GM19035 (cell line): Measurements from ENCODE around the gene CAMK2N1.
"Not testable (repeated sequence)": the region's sequence is repeated elsewhere in the genome, so short reads cannot be mapped to it uniquely, and the experiment has no call there.

Experiments used
- ATAC-seq: cut with Tn5 transposase; IDR thresholded peaks from one replicate; pipeline ENCODE4 v1.9.1; 2021; ENCODE audit not compliant: unreplicated experiment

Gene CAMK2N1

DNA sequence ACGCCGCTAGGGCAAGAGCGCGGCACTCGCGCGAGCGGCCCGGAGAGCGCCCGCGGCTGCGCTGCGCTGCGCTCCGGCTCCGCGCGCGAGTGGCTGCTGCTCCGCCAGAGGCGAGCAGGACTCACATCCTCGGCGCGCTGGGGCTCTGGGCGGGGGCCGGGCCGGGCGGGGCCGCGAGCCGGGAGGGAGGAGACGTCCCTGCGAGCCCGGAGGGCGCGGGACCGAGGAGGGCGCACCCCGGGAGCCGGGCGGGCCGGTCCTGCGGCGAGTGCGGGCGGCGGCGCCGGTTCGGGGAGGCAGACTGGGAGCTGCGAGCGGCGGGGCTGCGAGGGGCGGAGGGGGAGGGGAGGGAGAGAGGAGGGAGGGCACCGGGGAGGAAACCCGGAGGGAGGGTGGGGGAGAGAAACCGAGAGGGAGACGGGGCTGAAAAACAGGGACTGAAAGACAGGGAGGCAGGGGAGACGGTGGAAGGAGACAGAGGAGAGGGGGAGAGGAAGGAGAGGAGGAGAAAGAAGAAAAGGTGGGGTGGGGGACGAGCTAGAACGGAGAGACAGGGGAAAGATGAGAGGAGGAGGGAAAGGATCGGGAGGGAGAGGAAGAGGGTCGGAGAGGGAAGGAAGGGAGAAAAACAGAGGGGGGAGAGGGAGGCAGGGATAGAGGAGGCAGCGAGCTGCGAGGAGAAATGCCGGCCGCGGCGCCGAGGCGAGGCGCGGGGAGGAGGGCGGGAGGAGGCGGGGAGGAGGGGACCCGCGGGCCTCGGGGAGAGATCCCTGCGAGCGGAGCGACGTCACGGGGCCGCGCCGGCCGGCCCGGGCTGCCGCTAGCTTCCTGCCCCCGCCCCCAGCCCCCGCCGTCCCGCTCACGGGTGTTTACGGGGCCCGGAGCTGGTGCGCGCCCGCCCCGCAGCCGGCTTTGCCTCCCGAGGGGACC is at the start of gene CAMK2N1:
CAMK2N1 (minus strand) TSS at position 684 of the 930 bp plus-strand sequence. CDS start 831 bp downstream, outside the sequence.
- ATAC-seq, result no peak

DNA sequence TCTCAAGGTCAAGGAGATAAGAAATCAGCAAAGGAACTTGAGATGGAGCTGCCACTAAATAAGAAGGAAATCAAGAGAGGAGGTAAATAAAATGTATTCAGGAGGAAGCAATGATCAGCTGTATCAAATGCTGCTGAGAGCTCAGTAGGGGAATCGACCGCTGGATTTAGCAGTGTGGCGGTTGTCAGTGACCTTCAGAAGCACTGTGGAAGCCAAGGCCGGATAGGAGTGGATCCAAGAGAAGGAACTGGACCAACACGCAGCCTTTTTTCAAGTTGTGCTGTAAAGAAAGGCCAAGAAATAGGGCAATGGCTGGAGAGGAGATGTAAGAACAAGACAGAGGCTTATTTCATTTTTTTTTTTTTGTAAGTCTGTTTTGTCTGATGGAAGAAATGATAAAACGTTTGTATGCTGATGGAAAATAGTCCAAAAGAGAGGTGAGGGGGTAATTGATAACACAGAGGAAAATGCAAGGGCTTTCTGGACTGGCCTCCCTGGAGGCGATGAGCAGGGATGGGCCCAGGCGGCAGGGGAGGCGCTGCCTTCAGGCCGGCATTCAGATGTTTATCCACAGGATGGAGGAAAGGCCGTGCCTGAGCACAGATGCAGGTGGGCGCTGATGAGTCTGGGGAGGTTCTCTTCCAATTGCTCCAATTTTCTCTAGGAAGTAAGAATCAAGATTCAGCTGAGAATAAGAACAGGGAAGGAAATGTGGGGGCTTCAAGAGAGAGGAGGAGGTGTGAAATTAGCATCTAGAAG is 48.8 kb upstream of the CAMK2N1 start:
- ATAC-seq, result no peak

DNA sequence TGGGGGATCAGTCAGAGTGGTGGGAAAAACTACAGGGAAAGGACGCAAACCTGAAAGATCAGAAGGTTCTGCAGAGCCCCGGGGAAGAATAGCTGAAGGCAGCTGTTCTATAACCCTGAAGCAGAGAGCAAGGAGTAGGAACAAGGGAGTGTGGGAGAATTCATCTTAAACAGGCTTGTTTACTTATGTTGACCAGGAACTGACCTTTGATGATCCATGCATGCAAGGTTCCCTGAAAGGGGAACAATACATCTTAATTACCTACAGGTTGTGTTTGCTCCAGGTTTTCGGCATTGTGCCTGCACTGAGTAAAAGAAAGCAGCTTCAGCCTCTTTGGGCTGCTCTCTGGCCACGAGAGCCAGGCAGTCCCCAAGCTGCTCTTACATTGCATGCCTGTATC is 47.6 kb upstream of the CAMK2N1 start:
- no peak for ATAC-seq

DNA sequence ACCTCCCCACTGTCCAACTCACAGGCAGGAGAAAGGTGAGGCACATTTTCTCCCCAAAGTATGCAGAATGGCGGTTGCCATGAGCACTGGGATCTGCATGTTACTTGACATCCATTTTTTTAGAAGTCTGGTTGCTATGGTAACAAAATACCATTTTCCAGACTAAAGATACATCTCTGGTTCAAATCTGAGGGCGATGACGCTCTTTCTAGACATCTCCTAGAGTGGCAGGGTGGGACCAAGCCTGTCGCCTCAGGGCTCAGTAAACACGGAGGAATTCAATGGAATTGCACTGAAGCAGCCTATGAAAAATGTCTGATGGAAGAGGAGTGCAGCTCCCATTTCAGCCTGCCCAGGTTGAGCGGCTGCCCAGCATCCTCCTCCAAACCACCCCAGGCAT is 44.9 kb upstream of the CAMK2N1 start:
- ATAC-seq, result no peak

DNA sequence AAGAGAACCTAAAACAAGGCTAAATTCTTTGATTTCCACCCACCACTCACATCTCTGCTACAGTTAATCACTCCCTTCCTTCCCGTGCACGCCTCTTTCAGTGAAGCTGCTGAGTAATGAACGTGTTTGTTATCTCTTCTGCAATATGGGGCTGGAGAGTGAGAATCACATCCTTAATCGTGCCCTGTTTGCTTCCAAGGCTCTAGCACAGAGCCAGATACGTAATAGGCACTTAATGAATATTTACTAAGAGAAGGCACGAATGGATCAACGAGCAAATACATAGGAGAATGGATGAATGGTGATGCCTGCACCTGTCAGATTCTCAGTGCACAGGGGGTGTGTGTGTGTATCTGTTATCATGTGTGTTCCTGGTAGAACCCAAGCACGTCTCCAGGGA is 44.3 kb upstream of the CAMK2N1 start:
- no peak for ATAC-seq

DNA sequence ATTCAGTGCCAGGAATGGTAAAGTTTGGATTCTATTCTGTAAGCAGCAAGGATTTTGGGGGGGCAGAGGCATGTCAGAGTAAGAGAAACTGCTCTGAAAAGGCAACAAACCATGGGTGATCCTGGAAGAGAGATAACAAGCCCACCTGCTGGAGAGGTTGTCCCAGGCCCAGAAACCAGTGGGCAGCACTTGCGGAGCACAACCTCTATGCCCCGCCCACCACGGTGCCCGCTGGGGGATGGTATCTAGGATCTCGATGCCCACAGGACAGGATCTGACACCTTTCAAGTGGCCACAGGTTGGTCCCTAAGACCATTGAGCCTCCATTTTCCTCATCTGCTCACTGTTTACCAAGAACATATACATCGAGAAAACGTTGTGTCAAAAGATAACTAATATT is 42.2 kb upstream of the CAMK2N1 start:
- ATAC-seq, result no peak

DNA sequence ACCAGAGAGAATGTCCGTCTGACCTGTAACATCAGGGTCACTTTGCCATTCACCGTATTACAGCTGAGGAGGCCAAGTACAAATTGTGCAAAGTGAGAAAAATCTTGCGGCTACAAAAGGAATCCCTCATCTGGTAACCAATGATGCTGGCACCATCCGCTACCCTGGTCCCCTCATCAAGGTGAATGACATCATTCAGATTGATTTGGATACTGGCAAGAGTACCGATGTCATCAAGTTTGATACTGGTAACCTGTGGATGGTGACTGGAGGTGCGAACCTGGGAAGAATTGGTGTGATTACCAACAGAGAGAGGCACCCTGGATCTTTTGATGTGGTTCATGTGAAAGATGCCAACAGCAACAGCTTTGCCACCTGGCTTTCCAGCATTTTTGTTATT is 40.3 kb upstream of the CAMK2N1 start:
- ATAC-seq, result no peak

DNA sequence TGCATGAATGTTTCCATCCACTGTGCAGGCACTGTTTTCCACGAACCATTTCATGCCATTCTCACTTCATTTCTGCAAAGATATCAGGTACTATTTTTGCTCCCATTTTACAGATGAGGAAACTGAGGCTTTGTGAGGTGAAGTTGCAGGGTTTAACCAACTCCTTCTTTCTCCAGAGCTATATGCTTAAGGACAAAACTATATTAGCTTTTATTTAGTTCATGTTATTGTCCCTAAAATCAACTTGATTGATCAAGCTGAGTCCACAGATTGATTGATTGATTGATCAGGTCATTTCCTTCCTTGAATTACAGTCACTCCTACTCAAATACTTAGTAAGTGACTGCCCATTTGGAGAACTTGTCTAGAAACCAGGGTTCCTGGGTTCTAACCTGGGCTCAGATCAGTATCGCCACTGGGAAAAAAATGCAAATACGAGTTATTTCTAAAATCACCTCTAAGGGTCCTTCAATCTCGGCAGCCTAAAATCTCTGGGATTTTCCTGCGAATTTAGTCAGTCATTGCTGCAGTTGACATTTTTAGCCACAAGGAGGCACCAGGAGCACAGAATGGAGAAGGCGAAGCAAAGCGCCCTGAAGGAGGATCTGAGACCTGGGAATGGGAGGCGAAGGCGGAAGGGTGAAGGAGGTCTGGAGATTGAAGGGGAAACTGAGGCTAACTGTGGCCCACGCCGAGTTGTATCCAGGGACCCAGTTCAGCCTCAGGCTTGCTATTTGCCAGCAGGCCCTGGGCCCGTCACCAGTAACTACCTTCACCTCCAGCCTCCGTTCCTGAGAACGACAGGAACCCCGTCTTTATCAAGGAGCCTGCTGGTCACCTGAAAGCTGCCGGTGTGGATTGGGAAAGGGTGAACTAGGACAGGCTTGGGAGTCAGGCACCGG is 36.2 kb upstream of the CAMK2N1 start:
- no peak for ATAC-seq

DNA sequence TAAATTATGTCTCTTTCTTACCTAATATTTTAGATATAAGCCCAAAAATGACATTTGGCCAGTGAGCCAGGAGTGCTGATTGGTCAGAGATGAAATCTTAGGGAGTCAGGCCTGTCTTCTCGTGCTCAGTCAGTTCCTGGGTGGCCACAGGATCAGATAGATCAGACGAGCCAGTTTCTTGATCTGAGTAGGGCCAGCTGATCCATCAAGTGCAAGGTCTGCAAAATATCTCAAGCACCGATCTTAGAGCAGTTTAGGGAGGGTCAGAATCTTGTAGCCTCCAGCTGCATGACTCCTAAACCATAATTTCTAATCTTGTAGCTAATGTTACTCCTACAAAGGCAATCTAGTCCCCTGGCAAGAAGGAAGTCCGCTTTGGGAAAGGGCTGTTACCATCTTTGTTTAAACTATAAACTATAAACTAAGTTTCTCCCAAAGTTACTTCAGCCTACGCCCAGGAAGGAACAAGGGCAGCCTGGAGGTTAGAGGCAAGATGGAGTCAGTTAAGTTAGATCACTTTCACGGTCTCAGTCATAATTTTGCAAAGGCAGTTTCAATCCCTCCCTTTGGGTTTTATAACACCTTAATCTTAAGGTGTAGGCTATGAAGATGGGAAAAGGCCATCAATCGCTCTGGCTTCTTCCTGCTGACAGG is 33.7 kb upstream of the CAMK2N1 start:
- not testable (repeated sequence) for ATAC-seq

DNA sequence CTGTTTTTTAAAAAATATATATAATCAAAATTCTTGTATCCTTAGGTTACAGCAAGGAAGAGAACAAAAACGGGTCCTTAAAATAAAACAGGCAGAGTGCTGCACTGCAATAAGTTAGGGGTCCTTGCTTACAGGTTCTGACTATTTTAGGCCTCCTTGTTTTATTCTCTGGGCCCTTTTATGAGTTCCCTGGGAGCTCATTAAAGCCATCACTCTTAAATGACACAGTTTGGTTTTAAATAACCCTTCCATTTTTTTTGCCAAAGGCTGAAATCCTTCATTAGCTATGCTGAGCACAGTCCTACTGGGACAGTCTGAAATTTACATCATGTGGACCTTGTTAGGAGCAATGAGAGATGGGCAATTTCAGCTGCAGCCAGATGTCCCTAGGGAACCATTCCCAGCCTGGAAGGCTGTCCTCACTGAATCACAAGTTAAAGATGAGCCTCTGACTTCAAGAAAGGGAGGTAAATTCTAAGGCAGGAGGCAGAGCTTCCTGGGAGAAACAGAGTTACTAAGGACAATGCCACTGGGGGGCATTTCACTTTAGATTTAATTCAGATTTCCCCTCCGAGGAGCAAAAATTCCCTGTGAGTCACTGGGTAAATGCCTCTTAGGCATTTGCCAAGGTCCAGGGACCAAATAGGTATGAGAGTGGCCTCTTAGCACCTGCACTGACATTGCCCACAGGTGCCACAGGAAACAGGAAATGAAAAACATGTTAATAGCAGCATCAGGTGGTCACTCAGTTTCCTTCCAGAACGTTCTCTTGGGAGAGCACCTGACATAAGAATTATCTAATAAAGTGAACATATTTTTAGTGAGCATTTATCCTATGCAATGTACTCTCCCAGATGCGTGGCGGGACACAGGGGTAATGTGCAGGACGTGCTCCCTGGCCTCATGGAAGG is 25.8 kb upstream of the CAMK2N1 start:
- ATAC-seq, result no peak

DNA sequence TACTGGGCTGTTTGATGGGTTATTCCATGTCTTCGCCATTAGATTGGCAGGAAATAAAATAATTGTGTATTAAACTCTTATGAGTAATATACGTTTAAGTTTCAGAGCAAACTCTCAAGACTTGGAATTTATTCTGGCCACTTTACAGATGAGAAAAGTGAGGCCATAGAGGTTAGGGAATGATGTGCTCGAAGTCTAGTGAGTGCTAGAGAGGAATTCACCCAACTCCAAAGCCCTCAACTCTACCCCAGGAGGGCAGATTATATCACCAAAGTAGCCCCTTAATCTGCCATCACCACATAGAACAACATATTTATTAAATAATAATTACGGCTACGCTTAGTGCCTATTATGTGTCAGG is 22.4 kb upstream of the CAMK2N1 start:
- no peak for ATAC-seq

DNA sequence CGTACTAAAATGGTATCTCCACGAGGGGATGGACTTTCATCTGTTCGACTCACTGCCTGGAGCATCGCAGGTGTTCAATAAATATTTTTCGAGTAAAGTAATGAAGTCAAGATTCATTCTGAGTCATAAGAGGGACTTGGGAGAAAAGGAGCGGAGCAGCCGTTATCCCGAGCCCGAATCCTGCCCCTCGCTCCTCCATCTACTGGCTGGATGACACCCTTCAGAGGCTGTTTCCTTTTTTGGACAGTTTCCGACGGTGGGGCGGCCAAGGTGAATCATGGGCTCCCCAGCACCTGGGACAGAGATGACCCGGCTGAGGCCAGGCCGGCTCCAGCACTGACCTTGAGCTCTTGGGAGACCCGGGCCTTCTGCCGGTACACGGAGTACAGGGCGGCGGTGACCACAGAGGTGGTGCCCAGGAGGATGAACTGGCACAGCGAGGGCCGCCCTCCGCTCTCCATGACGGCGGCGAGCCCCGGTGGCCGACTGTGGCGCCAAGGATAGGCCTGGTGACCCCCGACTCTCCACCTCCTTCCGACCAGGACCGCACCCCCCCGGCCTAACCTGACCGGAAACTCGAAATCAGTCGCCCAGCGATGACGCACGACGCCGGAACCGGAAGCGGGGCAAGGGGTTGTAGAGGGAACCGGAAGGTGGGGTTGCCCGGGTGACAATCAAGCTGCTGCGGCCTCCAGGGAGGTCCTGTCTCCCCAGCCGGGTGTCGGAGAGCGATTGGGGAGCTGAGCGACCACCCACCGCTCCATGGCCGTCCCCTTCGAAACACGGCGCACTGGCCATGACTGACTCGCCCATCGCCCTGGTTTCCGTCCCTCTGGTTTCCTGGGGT is 21.8 kb upstream of the CAMK2N1 start, which contains the start of gene MUL1:
MUL1 (minus strand) TSS at position 588 of the 847 bp plus-strand sequence; CDS start at position 461, 127 bp downstream.
- peak; percentile 93 for ATAC-seq

DNA sequence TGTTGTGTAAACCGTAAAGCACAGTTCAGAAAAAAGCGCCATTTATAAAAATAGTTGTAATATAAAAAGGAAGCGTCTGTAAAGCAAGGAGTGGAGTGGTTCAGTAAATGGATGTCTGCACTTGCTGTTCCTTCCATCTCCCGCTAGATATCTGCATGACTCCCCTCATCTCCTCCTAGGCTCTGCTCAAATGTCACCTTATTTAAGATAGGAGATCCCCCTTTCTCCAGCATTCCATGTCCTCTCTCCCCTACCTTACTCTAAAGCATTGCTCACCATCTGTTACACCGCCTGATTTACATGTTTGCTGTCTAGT is 21.2 kb upstream of the CAMK2N1 start:
- peak; percentile 14 for ATAC-seq

DNA sequence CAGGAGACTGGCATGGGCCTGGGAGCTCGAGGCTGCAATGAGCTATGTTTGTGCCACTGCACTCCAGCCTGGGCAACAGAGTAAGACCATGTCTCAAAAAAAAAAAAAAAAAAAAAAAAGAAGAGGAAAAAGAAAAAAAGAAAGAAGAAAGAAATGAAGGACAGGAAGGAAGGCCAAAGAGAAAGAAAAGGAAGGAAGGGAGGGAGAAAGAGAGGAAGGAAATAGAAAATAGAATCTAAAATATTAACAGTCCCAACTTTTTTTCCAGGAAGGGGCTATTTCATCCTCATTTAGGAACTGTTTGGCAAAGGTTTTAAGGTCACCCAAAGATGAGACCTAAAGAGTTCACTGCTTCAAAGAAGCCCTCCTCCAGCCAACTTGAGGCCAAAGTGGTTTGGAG is 19.5 kb upstream of the CAMK2N1 start:
- no peak for ATAC-seq

DNA sequence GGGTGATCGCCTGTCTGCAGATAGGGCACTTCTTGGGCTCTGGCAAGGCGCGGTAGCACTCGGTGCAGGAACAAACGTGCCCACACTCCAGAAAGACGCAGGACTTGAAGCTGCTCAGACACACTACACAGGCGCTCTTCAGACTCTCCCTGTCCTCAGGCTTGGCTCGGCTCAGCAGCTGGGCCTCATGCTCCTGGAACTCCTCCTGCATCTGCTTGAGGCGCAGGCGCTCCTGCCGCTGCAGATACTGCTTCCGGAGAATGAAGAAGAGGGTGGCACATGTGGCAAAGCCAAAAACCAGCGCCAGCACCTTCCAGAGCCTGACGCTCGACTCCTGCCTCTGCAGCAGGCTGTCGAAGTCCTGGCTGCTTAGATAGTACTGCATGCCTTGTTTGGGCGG is 14.7 kb upstream of the CAMK2N1 start:
- ATAC-seq, result no peak

DNA sequence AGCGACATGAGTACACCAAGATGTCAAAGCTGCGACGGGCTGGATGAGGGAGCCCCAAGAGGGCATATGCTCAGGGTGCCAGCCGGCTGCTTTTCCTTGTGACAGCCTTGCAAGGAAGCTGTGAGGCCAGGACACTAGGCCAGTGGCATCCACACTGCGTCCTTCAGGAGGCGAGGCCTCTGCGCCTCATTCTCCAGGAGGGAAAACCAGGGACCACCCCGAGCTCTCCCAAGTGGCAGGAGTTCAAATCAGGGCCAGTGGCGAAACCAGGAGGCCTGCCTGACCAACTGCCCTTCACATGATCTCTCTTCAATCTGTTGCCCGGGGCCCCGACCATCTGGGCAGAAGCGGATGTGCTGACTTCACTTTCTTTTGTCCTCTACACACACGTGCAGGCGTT is 13.7 kb upstream of the CAMK2N1 start:
- no peak for ATAC-seq

DNA sequence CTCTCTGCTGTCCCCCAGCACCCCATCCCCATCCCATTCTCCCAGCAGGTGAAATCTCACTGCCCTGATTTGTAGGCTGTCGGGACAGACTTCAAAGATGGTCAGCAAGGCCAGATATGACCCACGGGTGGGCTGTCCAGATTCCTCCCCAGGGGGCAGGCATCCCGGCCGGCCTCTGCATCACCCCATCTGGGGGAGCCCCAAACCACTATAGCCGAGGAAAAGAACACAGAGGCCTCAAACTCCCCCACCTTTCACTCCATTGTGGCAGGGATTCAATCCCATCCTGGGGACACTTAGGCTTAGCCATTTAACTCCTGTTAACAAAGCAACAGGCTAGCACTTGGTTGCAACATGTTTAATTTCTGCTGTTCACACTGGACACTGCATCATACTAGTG is 13.1 kb upstream of the CAMK2N1 start:
- ATAC-seq, result no peak

DNA sequence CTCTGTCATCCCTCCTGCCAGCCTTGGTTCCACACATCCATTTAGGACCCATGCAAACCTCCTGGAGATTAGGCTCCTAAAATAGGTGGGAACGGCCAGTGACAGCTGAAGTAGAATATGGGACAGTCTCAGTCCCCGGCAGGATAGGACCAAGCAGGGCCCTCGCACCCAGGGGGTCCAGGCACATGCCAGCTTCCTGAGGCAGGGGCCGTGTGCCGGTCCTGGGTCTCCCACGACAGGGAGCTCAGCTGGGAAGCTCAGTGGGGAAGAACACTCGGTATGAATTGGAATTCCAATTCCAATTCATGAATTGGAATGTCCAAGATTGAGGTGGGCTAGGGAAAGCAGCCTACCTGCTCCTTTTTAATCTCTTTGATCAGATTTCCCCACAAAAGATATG is 12.1 kb upstream of the CAMK2N1 start:
- ATAC-seq, result no peak

DNA sequence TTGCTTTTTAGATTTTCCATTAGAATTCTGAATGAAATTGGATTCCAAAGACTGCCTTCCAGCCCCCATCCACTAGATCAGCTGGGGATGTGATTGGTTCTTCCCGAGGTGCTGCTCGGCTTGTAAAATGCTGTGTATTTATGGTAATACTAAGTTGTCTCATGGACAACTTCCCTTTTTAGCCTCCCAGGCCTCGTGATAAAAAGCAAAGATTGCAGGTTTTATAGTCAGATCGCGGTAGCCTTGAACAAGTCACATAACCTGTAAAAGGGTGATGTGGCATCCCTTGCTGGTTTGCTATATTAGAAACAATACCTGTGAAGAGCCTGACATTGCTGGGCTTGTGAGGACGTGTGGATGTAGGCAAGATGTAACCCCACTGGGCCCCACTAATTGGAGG is 11.5 kb upstream of the CAMK2N1 start:
- ATAC-seq, result no peak
